GM12801 (cell line): ENCODE data around the gene FFAR3.

Source experiments
- CTCF ChIP-seq: IDR thresholded peaks from one replicate; pipeline ENCODE4 v1.5.1; 2011; ENCODE audit warnings: control low read depth; ENCODE audit not compliant: insufficient read length; ENCODE audit errors: extremely low read depth

Gene FFAR3

GRCh38 chr19:35331551-35332214 lies 26.6 kb upstream of the FFAR3 start:
- TF ChIP-seq CTCF = no peak

- no peak for TF ChIP-seq CTCF
Observed at GRCh38 chr19:35332817-35333216, 25.4 kb upstream of the FFAR3 start.

- no peak for TF ChIP-seq CTCF
Observed at GRCh38 chr19:35334144-35334753, 24.0 kb upstream of the FFAR3 start.

- no peak for TF ChIP-seq CTCF
Observed at GRCh38 chr19:35336166-35336955, 21.9 kb upstream of the FFAR3 start.

- TF ChIP-seq CTCF = no peak
Observed at GRCh38 chr19:35337097-35337983, 20.9 kb upstream of the FFAR3 start.

- no peak for TF ChIP-seq CTCF
Observed at GRCh38 chr19:35337984-35338296, 20.3 kb upstream of the FFAR3 start.

GRCh38 chr19:35340431-35340830 lies 17.8 kb upstream of the FFAR3 start:
- no peak for TF ChIP-seq CTCF
